Nephron progenitor cell (in vitro differentiated cells): Measurements from ENCODE around the gene ACAT1.

ENCODE experiments used
- DNase-seq: peaks from one replicate; pipeline ENCODE4 v3.0.0; 2021
- H3K27ac Mint-ChIP-seq: 2 replicates; pipeline ENCODE4 v1.8.0; 2021; ENCODE audit warnings: mild to moderate bottlenecking, moderate library complexity, mixed read lengths
- H3K27me3 Mint-ChIP-seq: 2 replicates; pipeline ENCODE4 v1.8.0; 2021; ENCODE audit warnings: mild to moderate bottlenecking, low read depth, mixed read lengths; ENCODE audit not compliant: poor library complexity
- H3K36me3 Mint-ChIP-seq: 2 replicates; pipeline ENCODE4 v1.8.0; 2021; ENCODE audit warnings: low read depth, mixed read lengths
- H3K4me1 Mint-ChIP-seq: 2 replicates; pipeline ENCODE4 v1.8.0; 2021; ENCODE audit warnings: mixed read lengths
- H3K4me3 Mint-ChIP-seq: 2 replicates; pipeline ENCODE4 v1.8.0; 2021; ENCODE audit warnings: mild to moderate bottlenecking, moderate library complexity, mixed read lengths
- H3K9me3 Mint-ChIP-seq: 2 replicates; pipeline ENCODE4 v1.8.0; 2021; ENCODE audit warnings: mild to moderate bottlenecking, moderate library complexity, mixed read lengths
- CTCF ChIP-seq: fragments of 200-600 bp; sonication (generic); IDR thresholded peaks from 2 replicates; pipeline ENCODE4 v1.5.0; 2021; ENCODE audit warnings: antibody characterized with exemption

ACAT1 gene

GRCh38 chr11:108177570-108177969 lies 56.2 kb downstream of the ACAT1 start:
- Mint-ChIP-seq H3K36me3 (peaks cover 64% of the 10 kb centered on the region), H3K9me3 (no peaks in the 10 kb centered on the region), H3K4me1 (no peaks in the 10 kb centered on the region)

GRCh38 chr11:108193725-108194124 lies 72.4 kb downstream of the ACAT1 start:
- Mint-ChIP-seq H3K36me3 (peaks cover 57% of the 10 kb centered on the region), H3K4me1 (no peaks in the 10 kb centered on the region), H3K4me3 (no peak overlapping the region), H3K27me3 (no peaks in the 10 kb centered on the region), H3K27ac (no peak overlapping the region), H3K9me3 (no peaks in the 10 kb centered on the region)
- no peak for TF ChIP-seq CTCF
- DNase-seq = no peak

More at GRCh38 chr11:108177570-108177969, 56.2 kb downstream of the ACAT1 start:
- Mint-ChIP-seq H3K27me3 (no peaks in the 10 kb centered on the region), H3K27ac (no peak overlapping the region), H3K4me3 (no peak overlapping the region)
- TF ChIP-seq CTCF = no peak
- DNase-seq = no peak

GRCh38 chr11:108196901-108197300 lies 75.5 kb downstream of the ACAT1 start:
- no peaks in the 10 kb centered on the region for H3K9me3 Mint-ChIP-seq
- H3K36me3 Mint-ChIP-seq = peaks cover 50% of the 10 kb centered on the region
- H3K27me3 Mint-ChIP-seq = no peaks in the 10 kb centered on the region
- peaks cover 11% of the 10 kb centered on the region for H3K4me1 Mint-ChIP-seq
- H3K27ac Mint-ChIP-seq = no peak overlapping the region
- TF ChIP-seq CTCF = no peak
- H3K4me3 Mint-ChIP-seq = no peak overlapping the region
- DNase-seq = no peak
